ENCODE results near the gene NEUROG3.

NEUROG3 gene

DNA sequence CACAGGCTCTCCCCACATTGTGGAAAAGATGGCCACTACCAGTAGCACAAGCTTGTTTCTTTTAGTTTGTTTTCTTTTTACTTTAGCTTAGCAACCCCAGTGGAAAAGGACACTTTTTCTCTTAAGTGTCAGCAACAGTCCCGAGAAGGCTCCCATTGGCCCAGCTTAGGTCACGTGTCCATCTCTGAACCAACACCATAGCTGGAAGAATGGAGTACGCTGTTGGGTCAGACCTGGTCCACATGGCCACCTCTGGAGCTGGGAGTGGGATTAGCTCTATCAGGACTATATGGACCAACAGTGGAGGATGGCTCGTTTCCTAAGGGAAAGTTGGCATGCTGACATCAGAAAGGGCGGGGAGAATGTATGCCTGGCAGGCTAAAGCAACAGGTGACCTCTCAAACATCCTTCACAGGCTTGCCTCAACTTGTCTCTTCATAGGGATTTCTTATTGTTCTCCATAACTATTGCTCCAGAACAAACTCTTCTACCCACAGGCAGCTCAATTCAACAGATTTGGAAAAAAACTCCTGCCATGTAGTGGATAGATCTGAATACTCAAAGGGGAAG is 27.6 kb upstream of the NEUROG3 start:
- H3K4me1 ChIP-seq (ENCODE audit: low read depth, poor library complexity, severe bottlenecking): no peaks in the 10 kb centered on the region
- no peak overlapping the region for H3K4me3 ChIP-seq (IDR thresholded peaks at IDR 0.05; ENCODE audit: insufficient read depth, low read depth, low read length)
- no peaks in the 10 kb centered on the region for H3K36me3 ChIP-seq (ENCODE audit: insufficient read depth)
- H2AFZ ChIP-seq (ENCODE audit: low read depth): no peak overlapping the region
- H3K27ac ChIP-seq: no peak overlapping the region
- no peaks in the 10 kb centered on the region for H3K27me3 ChIP-seq (ENCODE audit: insufficient read depth, low read depth)
- TF ChIP-seq, protein P1, sequence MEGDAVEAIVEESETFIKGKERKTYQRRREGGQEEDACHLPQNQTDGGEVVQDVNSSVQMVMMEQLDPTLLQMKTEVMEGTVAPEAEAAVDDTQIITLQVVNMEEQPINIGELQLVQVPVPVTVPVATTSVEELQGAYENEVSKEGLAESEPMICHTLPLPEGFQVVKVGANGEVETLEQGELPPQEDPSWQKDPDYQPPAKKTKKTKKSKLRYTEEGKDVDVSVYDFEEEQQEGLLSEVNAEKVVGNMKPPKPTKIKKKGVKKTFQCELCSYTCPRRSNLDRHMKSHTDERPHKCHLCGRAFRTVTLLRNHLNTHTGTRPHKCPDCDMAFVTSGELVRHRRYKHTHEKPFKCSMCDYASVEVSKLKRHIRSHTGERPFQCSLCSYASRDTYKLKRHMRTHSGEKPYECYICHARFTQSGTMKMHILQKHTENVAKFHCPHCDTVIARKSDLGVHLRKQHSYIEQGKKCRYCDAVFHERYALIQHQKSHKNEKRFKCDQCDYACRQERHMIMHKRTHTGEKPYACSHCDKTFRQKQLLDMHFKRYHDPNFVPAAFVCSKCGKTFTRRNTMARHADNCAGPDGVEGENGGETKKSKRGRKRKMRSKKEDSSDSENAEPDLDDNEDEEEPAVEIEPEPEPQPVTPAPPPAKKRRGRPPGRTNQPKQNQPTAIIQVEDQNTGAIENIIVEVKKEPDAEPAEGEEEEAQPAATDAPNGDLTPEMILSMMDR (conservative IDR thresholded peaks at IDR 0.05; ENCODE audit: low read depth, low read length): no peak
- H3K4me2 ChIP-seq: no peak overlapping the region
- H3K79me2 ChIP-seq (ENCODE audit: insufficient read depth, low read depth): no peaks in the 10 kb centered on the region
- H4K20me1 ChIP-seq (ENCODE audit: insufficient read depth): no peaks in the 10 kb centered on the region
- H3K9ac ChIP-seq: no peak overlapping the region

DNA sequence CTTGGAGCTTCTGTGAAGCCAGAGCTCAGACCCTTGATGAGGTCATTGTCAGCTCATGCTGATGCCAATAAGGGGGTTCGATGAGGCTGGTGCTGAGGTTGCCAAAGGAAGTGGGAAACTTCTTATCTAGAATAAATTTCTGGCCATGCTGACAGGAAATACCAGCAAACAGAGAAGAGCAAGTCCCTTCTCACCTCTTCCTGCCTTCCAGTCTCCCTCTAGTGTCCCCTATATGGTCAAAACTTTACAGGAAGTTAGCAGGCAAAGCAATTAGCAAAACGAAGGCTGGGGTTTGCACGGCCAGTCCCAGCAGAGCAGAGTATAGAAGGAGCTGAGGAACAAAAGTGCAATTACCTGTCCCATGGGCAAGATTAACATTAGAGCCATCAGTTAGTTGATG is 15.1 kb upstream of the NEUROG3 start:
- Histone ChIP-seq H3K4me2 (no peak overlapping the region), H4K20me1 (ENCODE audit: insufficient read depth) (no peaks in the 10 kb centered on the region), H3K27me3 (ENCODE audit: insufficient read depth, low read depth) (no peaks in the 10 kb centered on the region), H3K4me3 (IDR thresholded peaks at IDR 0.05; ENCODE audit: insufficient read depth, low read depth, low read length) (no peak overlapping the region), H3K27ac (no peak overlapping the region), H3K36me3 (ENCODE audit: insufficient read depth) (no peaks in the 10 kb centered on the region), H3K4me1 (ENCODE audit: low read depth, poor library complexity, severe bottlenecking) (no peaks in the 10 kb centered on the region), H3K9ac (no peak overlapping the region), H3K79me2 (ENCODE audit: insufficient read depth, low read depth) (no peaks in the 10 kb centered on the region), H2AFZ (ENCODE audit: low read depth) (no peak overlapping the region)
- TF ChIP-seq, protein P1 (conservative IDR thresholded peaks at IDR 0.05; ENCODE audit: low read depth, low read length): no peak

DNA sequence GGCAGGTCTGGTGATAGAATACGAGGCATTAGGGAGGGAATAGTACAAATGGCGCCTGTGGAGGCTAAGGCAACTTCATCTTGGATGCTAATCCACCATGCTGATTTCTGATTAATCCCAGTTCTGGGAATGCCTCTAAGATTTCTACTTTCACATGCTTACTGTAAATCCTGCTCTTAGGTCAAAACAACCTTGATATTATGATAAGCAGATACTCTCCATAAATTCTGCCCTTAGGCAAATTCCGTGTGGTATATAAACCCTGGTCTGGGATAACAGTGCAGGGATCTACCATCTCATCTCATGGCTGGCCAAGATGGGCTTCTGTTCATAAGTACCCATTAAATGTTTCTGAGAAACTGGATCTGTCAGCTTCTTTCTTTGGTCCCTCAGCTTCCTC is 11.4 kb upstream of the NEUROG3 start:
- Histone ChIP-seq H3K79me2 (ENCODE audit: insufficient read depth, low read depth) (no peaks in the 10 kb centered on the region), H3K4me2 (no peak overlapping the region), H3K27me3 (ENCODE audit: insufficient read depth, low read depth) (no peaks in the 10 kb centered on the region), H3K9ac (no peak overlapping the region), H3K36me3 (ENCODE audit: insufficient read depth) (no peaks in the 10 kb centered on the region), H4K20me1 (ENCODE audit: insufficient read depth) (no peaks in the 10 kb centered on the region), H2AFZ (ENCODE audit: low read depth) (no peak overlapping the region), H3K4me1 (ENCODE audit: low read depth, poor library complexity, severe bottlenecking) (no peaks in the 10 kb centered on the region), H3K4me3 (IDR thresholded peaks at IDR 0.05; ENCODE audit: insufficient read depth, low read depth, low read length) (no peak overlapping the region), H3K27ac (no peak overlapping the region)
- TF ChIP-seq, protein P1 (conservative IDR thresholded peaks at IDR 0.05; ENCODE audit: low read depth, low read length): no peak

DNA sequence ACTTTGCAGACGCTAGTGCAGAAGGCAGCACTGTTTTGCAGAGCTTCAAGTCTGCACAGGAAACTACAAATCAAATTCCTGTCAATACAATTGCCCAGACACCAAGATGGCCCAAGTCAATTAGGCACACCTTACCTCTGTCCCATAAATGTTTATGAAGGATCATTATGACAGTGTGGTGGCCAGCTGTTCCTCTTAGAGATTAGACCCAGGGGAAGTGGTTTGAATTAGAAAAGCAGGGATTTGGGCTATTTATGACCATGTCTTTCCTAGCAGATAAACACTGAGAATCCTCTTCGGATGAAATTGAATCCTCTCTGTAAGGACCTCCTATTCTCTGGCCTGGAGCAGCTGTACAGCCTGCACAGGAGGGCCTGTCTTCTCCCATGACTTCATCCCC is 9.9 kb upstream of the NEUROG3 start:
- TF ChIP-seq, protein P1 (conservative IDR thresholded peaks at IDR 0.05; ENCODE audit: low read depth, low read length): no peak
- H3K27ac ChIP-seq: no peak overlapping the region
- no peaks in the 10 kb centered on the region for H3K27me3 ChIP-seq (ENCODE audit: insufficient read depth, low read depth)
- no peaks in the 10 kb centered on the region for H3K4me1 ChIP-seq (ENCODE audit: low read depth, poor library complexity, severe bottlenecking)
- H4K20me1 ChIP-seq (ENCODE audit: insufficient read depth): no peaks in the 10 kb centered on the region
- H3K36me3 ChIP-seq (ENCODE audit: insufficient read depth): no peaks in the 10 kb centered on the region
- H2AFZ ChIP-seq (ENCODE audit: low read depth): no peak overlapping the region
- H3K9ac ChIP-seq: no peak overlapping the region
- no peaks in the 10 kb centered on the region for H3K79me2 ChIP-seq (ENCODE audit: insufficient read depth, low read depth)
- H3K4me3 ChIP-seq (IDR thresholded peaks at IDR 0.05; ENCODE audit: insufficient read depth, low read depth, low read length): no peak overlapping the region
- H3K4me2 ChIP-seq: no peak overlapping the region
